NCI-H2171 treated with DMSO at 0.1 percent for 48 hours (cell line): Measurements from ENCODE around the gene FRRS1.

Experiments used
- DNase-seq: peaks from one replicate; lab custom pipeline; 2025; lab: John Stamatoyannopoulos, UW

The FRRS1 gene

GRCh38 chr1:99728494-99729235 is 37.8 kb downstream of the FRRS1 start:
- DNase-seq, result peak; percentile 27

- DNase-seq, result no peak
Observed at GRCh38 chr1:99727575-99728185, 38.8 kb downstream of the FRRS1 start.

GRCh38 chr1:99726818-99727217 is 39.6 kb downstream of the FRRS1 start:
- DNase-seq, result no peak

GRCh38 chr1:99726407-99726806 is 40.0 kb downstream of the FRRS1 start:
- no peak for DNase-seq

GRCh38 chr1:99725996-99726395 is 40.4 kb downstream of the FRRS1 start:
- no peak for DNase-seq

- no peak for DNase-seq
Observed at GRCh38 chr1:99723251-99723650, 43.2 kb downstream of the FRRS1 start.

- no peak for DNase-seq
Observed at GRCh38 chr1:99717005-99717404, 49.4 kb downstream of the FRRS1 start.

- DNase-seq, result no peak
Observed at GRCh38 chr1:99713006-99713405, 53.4 kb downstream of the FRRS1 start.

- DNase-seq, result no peak
Observed at GRCh38 chr1:99710994-99711393, 55.4 kb downstream of the FRRS1 start.

GRCh38 chr1:99707535-99708142 is 58.8 kb downstream of the FRRS1 start:
- DNase-seq, result peak; percentile 78

GRCh38 chr1:99705385-99705784 is 61.0 kb downstream of the FRRS1 start:
- DNase-seq, result no peak

GRCh38 chr1:99704356-99704816 is 62.0 kb downstream of the FRRS1 start:
- DNase-seq, result peak; percentile 21

GRCh38 chr1:99702221-99702620 is 64.2 kb downstream of the FRRS1 start:
- DNase-seq, result no peak

- DNase-seq, result no peak
Observed at GRCh38 chr1:99700020-99700419, 66.4 kb downstream of the FRRS1 start.

- no peak for DNase-seq
Observed at GRCh38 chr1:99697580-99697979, 68.9 kb downstream of the FRRS1 start.

GRCh38 chr1:99696616-99697015 is 69.8 kb downstream of the FRRS1 start:
- DNase-seq, result no peak

- no peak for DNase-seq
Observed at GRCh38 chr1:99691175-99691574, 75.3 kb downstream of the FRRS1 start.

GRCh38 chr1:99685516-99686180 is 80.8 kb downstream of the FRRS1 start:
- DNase-seq, result peak; percentile 89

- no peak for DNase-seq
Observed at GRCh38 chr1:99682291-99682751, 84.1 kb downstream of the FRRS1 start.

- DNase-seq, result no peak
Observed at GRCh38 chr1:99681583-99681982, 84.9 kb downstream of the FRRS1 start.

- no peak for DNase-seq
Observed at GRCh38 chr1:99680270-99680669, 86.2 kb downstream of the FRRS1 start.

GRCh38 chr1:99677416-99677815 is 89.0 kb downstream of the FRRS1 start:
- no peak for DNase-seq

- DNase-seq, result no peak
Observed at GRCh38 chr1:99676876-99677275, 89.6 kb downstream of the FRRS1 start.
